Activated T-cell treated with anti-CD3 and anti-CD28 coated beads for 1 hour (primary cell): ENCODE results near the gene HLA-DOA.

Experiments
- DNase-seq: peaks from one replicate; pipeline ENCODE4 v3.0.0-alpha.2; 2020; ENCODE audit warnings: low read depth

Gene HLA-DOA

DNA sequence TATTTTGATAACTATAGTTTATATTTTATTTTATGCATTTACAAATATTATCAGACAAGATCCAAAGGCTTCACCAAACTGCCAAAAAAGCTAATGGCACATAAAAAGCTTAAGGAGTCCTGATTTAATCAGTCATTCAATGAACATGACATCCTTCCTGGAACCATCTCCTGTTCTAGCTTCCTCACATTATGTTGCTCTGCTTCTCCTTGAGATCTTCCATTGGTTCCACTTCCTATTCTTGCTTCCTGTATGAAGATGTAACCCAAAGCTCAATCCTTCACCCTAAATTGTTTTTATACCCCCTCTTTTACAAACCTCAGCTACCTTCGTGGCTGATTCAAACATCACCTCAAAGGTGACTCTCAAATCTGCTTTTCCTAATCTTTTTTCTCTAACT, 45.5 kb downstream of the HLA-DOA start:
- DNase-seq = no peak

- DNase-seq = no peak
These were observed 47.1 kb downstream of the HLA-DOA start for GRCh38 chr6:32962213-32962826.

DNA sequence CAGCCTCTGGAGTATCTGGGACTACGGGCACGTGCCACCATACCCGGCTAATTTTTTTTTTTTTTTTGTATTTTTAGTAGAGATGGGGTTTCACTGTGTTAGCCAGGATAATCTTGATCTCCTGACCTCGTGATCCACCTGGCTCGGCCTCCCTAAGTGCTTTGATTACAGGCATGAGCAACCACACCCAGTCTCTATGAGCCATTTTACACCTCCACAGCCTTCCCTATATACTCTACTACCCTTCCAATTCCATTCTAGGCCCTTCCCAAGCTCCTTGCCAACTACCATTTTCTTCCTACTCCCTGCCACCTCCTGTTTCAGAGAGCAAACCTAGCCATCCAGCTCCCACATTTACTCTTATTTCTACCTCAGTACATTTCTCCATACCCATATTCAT, 48.8 kb downstream of the HLA-DOA start:
- DNase-seq = no peak

- DNase-seq = no peak
These were observed 53.2 kb downstream of the HLA-DOA start for GRCh38 chr6:32956176-32956575.

GRCh38 chr6:32954986-32955802, 54.2 kb downstream of the HLA-DOA start:
- no peak for DNase-seq

DNA sequence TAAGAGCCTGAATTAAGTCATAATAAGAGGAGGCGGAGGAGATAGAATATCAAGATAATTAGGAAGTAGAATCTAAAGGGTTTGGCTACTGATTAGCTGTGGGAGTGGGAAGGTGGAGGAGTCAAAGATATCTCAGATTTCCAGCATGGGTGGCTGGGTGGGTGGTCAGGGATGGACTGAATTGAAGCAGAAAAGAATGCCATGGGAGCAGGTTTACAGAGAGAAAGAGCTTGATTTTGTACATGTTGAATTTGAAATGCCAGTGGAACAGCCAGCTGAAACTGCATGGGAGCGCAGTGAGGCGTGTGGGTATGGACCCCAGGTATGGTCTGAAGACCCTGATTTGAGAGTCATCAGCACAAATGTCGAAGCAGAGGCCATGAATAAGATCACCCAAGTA, 55.1 kb downstream of the HLA-DOA start:
- DNase-seq = no peak
